HG03565 (cell line): ENCODE results near the gene SNTB2.
A peak's percentile ranks its signal among the peaks of the same experiment; 100 is the strongest.
"Not testable (repeated sequence)": the region's sequence is repeated elsewhere in the genome, so short reads cannot be mapped to it uniquely, and the experiment has no call there.

ENCODE experiments used
- ATAC-seq: cut with Tn5 transposase; IDR thresholded peaks from one replicate; pipeline ENCODE4 v1.9.1; 2021; ENCODE audit warnings: mild to moderate bottlenecking, moderate library complexity; ENCODE audit not compliant: unreplicated experiment

SNTB2 gene

DNA sequence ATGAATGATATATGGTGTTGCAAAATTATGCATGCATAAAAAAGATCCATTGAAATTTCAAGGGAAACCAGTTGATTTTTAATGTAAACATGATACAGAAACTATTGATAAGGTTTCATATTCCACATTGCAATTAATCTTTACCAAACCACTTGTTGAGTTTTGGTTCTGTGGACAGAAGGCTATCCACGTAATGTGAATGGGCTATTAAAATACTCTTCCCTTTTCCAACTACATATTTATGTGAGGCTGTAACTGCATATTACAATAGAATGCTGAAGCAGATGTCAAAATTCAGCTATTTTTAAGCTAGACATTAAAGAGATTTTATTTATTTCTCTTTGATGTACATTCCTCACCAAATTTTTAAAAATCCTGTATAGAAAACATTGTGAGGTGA lies 90.4 kb downstream of the SNTB2 start:
- ATAC-seq: no peak

DNA sequence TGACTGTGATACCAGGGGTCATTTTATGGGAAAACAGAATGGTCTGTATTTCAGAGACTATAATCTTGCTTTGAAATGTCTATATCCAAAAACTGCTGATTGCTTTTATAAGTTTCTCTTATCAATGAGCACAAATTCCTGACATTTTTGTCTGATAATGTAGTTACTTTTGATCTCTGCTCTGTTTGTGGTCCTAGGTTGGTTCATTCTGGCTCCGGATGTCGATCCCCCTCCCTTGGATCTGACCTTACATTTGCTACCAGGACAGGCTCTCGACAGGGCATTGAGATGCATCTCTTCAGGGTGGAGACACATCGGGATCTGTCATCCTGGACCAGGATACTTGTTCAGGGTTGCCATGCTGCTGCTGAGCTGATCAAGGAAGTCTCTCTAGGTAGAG lies 96.9 kb downstream of the SNTB2 start:
- no peak for ATAC-seq

DNA sequence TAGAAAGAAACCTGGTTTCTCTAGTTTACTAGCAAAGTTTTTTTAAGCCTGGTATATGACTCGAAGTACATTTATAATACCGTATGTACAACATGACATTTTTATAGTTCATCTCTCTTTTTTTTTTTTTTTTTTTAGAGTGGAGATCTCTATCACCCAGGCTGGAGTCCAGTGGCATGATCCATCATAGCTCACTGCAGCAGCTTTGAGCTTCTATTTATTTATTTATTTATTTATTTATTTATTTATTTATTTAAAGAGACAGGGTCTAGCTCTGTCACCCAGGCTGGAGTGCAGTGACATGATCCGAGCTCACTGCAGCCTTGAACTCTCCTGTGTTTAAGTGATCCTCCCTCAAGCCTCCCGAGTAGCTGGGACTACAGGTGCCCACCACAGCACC lies 98.3 kb downstream of the SNTB2 start:
- no peak for ATAC-seq

DNA sequence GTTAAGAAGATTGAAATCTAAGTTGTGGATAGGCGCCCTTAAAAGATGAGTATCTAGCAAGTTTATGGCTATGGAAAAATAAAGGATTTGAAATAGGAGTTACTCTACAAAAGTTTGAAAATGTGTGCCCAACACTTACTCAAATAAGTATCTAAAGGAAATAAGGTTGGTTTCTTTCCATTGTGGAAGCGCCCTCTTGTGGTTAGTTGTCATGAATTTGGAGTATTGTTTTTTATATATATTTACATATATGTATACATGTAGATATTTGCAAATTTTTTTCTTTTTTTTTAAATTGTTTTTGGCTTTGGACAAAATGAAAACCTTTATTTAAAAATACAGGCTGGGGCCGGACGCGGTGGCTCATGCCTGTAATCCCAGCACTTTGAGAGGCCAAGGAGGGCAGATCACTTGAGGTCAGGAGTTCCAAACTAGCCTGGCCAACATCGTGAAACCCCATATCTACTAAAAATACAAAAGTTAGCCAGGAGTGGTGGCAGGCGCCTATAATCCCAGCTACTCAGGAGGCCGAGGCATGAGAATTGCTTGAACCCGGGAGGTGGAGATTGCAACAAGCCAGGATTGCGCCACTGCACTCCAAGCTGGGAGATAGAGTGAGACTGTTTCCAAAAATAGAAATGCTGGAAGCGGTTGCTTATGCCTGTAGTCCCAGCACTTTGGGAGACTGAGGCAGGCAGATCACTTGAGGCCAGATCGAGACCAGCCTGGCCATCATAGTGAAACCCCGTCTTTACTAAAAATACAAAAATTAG lies 100.2 kb downstream of the SNTB2 start:
- no peak for ATAC-seq

DNA sequence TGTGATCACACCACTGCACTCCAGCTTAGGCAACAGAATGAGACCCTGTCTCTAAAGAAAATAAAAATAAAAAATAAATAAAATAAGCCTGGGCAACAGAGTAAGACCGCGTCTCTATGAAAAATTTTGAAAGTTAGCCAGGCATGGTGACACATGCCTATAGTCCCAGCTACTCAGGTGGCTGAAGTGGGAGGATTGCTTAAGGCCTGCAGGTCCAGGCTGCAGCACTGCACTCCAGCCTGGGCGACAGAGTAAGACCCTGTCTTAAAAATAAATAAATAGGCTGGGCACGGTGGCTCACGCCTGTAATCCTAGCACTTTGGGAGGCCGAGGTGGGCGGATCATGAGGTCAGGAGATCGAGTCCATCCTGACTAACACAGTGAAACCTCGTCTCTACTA lies 104.7 kb downstream of the SNTB2 start:
- not testable (repeated sequence) for ATAC-seq

DNA sequence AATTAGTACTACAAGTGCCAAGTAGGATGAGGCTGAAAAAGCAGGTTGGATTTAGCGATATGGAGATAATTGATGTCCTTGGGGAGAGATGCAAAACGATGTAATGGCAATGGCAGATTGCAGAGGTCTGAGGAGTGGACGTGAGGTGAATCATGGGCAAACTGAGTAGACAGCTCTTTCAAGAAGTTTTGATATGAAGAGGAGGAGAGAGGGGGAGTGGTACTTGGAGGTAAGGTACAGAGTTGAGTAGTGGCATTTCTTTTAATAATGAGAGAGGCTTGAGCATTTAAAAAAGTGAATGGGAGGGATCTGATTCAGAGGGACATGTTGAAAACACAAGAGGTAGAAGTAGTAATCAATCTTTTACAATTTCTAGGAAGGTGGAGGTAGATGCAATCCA lies 106.4 kb downstream of the SNTB2 start:
- ATAC-seq: no peak

DNA sequence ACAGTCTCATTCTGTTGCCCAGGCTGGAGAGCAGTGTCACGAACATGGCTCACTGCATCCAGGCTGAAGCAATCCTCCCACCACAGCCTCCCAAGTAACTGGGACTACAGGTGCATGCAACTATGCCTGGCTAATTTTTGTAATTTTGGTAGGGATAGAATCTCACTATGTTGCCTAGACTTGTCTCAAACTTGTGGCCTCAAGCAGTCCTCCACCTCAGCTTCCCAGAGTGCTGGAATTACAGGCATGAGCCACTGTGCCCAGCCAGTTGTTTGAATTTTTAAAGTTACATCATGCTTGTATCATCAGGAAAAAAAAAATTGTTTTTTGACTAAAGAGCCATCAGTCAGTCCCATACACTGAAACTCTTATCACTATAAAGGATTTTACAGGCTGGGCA lies 107.1 kb downstream of the SNTB2 start:
- no peak for ATAC-seq

DNA sequence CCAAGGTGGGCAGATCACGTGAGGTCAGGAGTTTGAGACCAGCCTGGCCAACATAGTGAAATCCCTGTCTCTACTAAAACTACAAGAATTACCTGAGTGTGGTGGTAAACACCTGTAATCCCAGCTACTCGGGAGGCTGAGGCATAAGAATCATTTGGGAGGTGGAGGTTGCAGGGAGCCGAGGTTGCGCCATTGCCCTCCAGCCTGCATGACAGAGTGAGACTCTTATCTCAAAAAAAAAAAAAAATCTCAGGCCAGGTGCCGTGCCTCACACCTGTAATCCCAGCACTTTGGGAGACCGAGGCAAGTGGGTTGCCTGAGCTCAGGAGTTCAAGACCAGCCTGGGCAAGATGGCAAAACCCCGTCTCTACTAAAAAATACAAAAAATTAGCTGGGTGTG lies 109.8 kb downstream of the SNTB2 start:
- ATAC-seq: not testable (repeated sequence)

DNA sequence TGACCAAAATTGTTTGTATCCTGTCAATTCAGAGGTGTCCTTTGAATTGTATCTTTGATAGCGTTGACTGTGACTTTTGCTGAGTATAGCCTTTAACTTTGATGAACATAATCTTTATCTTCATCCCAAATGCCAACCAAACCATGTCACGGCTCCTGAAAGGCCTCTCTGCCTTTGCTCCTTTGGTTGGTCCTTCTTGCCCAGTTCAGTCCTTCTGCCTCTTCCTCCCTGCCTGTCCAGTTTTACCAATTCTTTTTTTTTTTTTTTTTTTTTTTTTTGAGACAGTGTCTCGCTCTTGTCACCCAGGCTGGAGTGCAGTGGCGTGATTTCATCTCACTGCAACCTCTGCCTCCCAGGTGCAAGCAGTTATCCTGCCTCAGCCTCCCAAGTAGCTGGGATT lies 111.3 kb downstream of the SNTB2 start:
- ATAC-seq: no peak

DNA sequence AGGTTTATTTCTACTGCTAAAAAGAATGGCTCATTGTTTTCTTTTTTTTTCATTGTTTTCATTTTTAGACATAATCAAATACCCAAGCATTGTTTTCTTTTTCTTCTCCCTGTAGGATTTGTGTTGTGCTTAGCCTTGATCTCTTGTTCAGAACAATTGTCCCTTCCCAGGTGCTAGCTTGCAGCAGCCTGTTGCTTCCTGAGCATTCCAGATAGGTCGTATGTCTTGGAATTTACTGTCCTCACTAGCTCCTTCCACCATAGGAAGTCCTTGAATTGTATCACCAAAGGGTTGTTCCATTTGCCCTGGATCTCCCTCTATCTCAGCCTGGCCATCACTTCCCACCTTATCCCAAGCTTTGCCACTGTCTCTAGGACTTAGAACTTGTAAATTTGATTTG lies 114.2 kb downstream of the SNTB2 start:
- ATAC-seq: no peak

DNA sequence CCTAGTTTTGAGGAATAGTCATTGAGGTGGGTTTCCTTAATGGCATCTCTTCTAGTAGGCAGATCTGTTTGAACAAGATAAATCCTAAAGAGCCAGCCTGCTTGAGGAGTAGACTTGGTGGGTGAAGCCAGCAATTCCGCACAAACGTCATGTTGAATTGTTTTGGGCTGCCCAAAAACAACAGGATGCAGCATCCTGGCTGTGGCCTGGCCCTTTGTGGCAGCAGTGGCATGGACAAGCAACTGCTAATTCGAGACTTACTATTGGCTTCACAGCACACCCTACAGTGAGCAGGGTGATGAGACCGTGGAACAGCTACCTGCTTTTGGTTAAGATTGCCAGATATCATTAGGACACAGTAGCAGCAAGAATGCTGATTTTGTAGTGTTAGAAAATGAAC lies 114.9 kb downstream of the SNTB2 start:
- ATAC-seq: no peak

DNA sequence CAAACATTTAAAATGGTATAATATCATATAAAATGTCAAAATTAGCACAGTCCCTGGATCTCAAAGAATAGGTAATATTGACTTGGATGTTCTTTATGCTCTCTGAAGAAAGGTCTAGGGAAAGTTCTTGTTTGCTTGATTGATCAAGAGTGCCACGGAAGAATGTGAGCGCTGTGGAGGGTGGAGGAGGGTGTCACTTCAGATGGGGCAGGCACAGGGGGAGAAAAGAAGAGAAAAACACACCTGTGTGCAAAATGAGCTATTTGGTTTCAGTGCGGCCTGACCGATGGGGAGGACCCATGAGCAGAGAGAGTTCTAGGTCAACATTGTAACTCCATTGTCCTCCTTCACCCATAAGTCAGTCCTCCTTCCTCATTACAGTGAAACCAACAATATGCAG lies 115.3 kb downstream of the SNTB2 start:
- ATAC-seq: no peak

DNA sequence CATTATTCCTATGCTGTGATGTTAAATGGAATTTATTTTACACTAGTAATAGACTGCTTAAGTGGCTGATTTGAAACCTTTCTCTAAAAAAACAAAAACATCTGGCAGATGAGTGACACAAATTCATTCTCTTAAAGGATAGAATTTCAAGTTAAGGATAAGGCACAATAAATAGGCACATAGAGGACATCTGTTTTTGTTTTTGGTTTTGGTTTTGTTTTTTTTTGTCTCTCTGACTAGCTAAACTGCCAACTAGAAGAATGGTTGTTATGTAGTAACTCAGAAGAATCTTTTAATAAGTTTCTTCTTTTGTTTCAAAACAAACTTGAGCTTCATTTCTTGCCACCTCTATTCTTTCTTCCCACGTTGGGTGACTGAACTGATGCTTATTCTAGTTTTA lies 119.1 kb downstream of the SNTB2 start:
- ATAC-seq: no peak

DNA sequence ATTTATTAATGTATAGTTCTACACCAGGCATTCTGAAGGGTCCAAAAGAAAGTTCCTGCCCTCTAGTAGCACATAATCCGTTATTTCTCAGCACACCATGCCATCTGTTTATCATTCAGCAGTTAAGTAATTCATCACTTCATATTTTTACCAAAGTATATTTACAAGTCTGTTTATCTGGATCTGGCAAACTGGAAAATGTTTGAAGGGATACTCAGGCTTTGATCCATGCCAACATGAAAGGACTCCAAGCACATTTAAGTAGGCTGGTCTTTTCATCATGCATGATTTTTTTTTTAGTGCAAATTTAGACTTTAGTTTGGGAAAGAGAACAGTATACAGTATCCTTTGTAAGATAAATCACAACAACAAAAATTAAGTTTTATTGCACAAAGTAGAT lies 120.1 kb downstream of the SNTB2 start:
- no peak for ATAC-seq

DNA sequence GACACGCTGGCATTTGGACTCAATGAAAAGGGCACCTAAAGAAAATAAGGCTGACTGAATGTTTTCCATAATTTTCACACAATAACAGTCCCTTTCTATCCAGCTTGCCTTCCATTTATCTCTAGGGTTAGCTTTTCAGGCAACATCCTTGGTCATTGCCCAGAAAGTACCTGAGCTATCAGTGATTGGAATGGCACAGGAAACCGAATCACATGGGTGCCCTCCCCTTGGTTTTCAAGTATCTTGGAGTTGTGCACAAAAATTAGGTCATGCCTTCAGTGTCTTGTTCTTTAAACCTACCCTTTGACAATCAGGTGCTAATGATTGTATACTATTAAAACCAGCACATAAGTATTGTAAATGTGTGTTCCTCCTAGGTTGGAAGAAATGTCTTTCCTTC lies 120.9 kb downstream of the SNTB2 start:
- ATAC-seq: no peak

DNA sequence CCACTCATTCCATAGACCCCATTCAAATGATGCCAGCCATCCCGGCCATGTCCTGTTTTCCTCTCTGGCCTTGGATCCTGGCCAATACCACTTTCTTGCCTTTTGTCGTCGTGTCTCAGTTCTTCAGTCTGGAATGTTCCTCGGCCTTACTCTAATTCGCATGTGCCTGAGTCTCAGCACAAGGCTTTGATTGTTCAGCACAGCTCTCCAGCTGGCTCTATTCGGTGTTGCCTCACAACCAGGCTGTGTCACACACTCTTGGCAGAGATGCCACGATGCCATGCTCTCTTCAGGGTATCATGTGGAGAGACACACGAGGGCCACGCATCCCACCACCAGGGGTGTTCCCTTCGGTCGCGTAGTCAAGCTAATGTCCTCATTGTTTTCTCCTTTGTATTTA lies 122.4 kb downstream of the SNTB2 start:
- no peak for ATAC-seq

DNA sequence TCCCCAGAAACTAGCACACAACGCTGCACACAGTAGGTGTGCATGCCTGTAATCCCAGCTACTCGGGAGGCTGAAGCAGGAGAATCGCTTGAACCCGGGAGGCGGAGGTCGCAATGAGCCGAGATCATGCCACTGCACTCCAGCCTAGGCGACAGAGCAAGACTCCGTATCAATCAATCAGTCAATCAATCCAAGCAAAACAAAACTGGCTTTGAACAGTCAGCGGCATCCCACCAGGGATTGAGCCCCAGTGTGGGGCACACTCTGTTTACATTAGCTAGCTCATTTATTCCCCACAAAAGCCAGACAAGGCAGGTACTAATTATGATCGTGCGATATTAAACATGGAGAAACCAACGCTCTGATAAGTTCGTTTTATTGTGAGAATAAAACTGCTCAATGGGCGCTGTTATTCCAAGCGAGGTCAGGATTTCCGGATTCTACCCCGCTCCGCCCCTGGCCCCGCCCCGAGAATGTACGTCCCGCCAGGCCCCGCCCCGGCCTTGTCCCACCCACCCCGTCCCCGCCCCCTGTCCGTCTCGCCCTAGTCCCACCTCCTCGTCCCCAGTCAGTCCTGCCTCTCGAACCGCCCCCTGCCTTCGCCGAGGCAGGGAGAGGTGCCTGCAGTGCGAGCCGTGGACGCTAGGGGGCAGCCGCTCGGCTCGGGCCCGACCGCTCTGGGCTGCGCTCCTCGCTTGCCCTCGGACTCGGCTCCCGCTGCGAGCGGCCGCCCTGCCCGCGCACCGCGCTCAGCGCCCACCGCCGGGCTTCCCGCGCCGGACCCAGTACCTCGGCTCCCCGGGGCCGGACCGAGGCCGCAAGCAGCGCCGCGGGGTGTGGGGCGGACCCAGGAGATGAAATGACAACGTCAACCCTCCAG lies 123.9 kb downstream of the SNTB2 start, which contains the start of gene VPS4A:
Gene VPS4A (plus strand): TSS at position 698 of the 880 bp plus-strand sequence. CDS start 162 bp downstream, at position 860.
- peak; percentile 95 for ATAC-seq

DNA sequence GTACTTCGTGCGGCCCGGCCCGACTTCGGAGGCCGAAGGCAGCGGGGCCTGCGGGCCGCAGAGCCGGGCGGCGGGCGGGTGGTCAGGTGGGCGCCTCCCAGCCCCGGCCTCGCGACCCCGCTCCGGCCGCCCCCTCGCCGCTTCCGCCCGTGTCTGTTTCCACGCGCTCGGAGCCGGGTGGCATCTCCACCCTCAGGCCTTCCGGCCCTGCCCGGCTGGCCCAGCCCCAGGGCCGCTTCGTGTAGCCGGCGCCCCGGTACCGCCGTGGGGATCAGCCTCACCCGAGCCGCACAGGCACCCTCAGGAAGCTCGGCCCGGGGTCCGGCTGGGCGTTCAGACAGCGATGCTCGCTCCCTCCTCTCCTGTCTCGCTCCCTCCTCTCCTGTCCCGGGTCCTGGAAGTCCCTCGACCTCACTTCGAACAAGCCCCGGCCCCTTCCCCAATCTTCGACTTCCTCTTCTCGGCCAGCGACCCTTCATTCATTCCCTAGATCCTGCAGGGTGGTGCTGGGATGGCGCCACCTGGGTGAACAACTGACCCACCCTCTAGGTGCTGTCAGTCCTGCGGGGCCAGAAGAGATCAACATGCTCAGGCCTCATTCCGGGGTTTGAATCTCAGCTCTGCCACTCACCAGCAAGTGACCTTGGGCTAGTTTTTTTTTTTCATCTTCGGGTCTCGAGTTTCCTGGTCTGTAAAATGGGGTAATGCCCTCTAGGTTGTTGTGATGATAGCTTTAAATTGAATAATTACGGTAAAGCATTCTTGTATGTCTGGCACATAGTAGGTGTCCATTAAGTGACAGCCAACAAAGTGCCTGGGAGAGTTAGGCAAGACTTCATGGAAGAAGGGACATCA lies 124.8 kb downstream of the SNTB2 start:
- ATAC-seq: peak; percentile 38

DNA sequence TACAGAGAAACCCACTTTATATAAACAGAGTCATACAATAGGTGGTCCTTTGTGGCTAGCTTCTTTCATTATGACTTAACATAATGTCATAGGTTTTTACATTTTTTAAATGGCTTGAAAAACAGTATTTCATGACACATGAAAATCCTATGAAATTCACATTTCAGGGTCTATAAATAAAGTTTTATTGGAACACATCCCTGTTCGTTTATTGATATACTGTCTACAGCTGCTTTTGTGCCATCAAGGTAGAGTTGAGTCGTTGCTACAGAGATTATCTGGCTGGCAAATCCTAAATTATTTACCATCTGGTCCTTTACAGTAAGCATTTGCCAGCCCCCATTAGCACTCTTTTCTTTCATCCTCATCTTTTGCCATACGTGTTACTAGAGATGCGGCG lies 126.5 kb downstream of the SNTB2 start:
- ATAC-seq: no peak

DNA sequence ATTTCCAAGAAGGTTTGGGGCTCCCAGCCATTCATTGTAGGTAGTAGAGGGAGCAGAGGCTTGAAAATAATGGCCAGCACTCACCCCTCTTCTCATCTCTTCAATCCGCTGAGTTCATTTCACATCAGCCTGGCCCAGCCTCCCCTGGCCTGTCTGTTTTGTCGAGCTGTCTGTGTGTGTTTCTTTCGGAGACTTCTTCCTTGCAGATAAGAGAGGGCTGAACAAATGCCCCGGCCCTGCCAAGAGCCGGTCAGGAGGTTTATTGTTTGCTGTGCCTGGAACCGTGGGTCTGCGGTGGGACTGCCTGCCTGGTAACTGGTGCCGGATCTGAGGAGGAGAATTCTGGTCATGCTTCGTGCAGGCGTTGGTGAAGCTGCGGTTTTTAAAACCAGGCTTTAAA lies 127.6 kb downstream of the SNTB2 start:
- no peak for ATAC-seq
